ENCODE measurements around the gene FAM174B.

GRCh38 chr15:92613841-92614240 is 41.7 kb downstream of the FAM174B start:
- TF ChIP-seq CTCF (IDR thresholded peaks at IDR 0.05) (no peak), POLR2A (IDR thresholded peaks at IDR 0.05) (no peak)

Measured in testis (tissue), 2 donors.